Astrocyte of the spinal cord (primary cell): ENCODE measurements around the gene ATP6V0D1.
"Not testable (repeated sequence)": the region's sequence is repeated elsewhere in the genome, so short reads cannot be mapped to it uniquely, and the experiment has no call there.

Experiments used
- DNase-seq: peaks from one replicate; pipeline ENCODE4 v3.0.0; 2011; ENCODE audit warnings: low read depth, low spot score
- H3K4me3 ChIP-seq: 2 replicates; pipeline ENCODE4 v1.5.1; 2011; ENCODE audit warnings: low read depth, mild to moderate bottlenecking, low read length, moderate library complexity
- CTCF ChIP-seq: IDR thresholded peaks from 2 replicates; pipeline ENCODE4 v1.5.1; 2012; ENCODE audit warnings: low read depth, mild to moderate bottlenecking, low read length, inconsistent platforms
- in situ Hi-C: cut with HindIII; loops from 2 replicates; pipeline ENCODE4 v1.10.0; 2017; ENCODE audit warnings: low sequenced_read_pairs

Gene ATP6V0D1

GRCh38 chr16:67517155-67517445 is 36.1 kb upstream of the ATP6V0D1 start:
- H3K4me3 ChIP-seq, result no peak overlapping the region
- DNase-seq, result no peak
- TF ChIP-seq CTCF, result no peak
- in situ Hi-C loops, result no loop called here

DNA sequence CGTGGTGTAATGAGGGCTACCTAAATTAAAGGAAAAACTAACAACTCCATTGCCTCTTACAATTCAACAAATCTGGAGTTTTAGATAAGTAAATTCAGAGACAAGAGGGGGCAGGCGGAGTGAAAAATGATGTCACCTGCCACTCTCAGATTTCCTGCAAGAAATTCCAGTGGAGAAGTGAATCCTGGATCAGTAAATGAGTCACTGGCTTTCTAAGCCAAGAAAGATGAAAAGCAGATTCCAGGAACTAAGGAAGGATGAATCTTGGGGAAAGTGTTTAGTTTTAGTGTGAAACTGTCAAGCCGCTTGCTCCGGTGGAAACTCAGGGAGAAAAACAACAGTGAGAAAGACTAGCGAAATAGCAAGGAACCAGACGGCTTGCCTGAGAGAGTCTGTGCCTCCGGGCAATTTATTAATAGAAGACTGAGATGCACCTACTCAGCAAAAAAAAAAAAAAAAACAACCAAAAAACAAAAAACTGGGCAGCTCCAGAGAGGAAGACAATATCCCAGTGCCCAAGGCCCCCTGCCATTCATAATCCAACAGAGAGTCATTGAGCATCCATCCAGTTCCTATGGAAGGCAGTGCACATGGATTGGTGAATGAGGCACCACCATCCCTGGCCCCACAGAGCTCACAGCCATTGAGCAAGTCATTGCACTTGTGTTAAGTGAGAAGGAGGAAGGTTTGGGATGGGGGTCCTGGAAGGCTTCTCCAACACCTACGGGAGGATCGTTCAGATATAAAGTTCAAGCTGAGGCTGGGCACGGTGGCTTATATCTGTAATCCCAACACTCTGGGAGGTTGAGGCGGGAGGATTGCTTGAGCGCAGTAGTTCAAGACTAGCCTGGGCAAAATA is 35.6 kb upstream of the ATP6V0D1 start:
- TF ChIP-seq CTCF, result no peak
- in situ Hi-C loops, result no loop called here
- no peak overlapping the region for H3K4me3 ChIP-seq
- peak; percentile 61 for DNase-seq

- in situ Hi-C loops, result no loop called here
- no peak overlapping the region for H3K4me3 ChIP-seq
- TF ChIP-seq CTCF, result peak; percentile 73
- peak; percentile 80 for DNase-seq
Observed at GRCh38 chr16:67514382-67514828, 33.4 kb upstream of the ATP6V0D1 start.

- H3K4me3 ChIP-seq, in situ Hi-C loops, DNase-seq: not testable (repeated sequence)
Observed at GRCh38 chr16:67513892-67514291, 32.9 kb upstream of the ATP6V0D1 start.

DNA sequence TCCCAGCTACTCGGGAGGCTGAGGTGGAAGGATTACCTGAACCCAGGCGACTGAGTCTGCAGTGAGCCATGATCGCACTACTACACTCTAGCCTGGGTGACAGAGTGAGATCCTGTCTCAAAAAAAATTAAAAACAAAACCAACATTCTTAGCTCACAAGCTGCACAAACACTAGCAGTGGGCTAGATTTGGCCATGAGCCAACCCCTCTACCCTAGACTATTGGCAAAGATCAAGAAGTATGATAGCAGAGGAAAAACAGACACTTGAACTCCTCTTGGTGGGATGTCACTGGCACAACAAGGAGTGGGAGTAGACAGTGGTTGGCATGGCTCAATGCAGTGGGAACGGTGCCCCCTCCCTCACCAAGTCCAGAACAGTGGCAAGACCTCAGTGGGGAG is 28.1 kb upstream of the ATP6V0D1 start:
- no peak for TF ChIP-seq CTCF
- no peak for DNase-seq
- in situ Hi-C loops, result no loop called here
- no peak overlapping the region for H3K4me3 ChIP-seq

- H3K4me3 ChIP-seq, result no peak overlapping the region
- DNase-seq, result no peak
- in situ Hi-C loops, result no loop called here
- TF ChIP-seq CTCF, result no peak
Observed at GRCh38 chr16:67506468-67506867, 25.5 kb upstream of the ATP6V0D1 start.
